Mesothelial cell of epicardium (in vitro differentiated cells): Measurements from ENCODE around the gene SLC43A3. TPM values are rescaled to one million over a fixed set of nuclear protein-coding genes. Genes with fewer than 3 reads are reported as not detected.

Experiments used
- DNase-seq, 2 experiments: peaks; one replicate each; pipeline ENCODE4 v3.0.0; 2021; ENCODE audit warnings: low spot score in 2 of 2; ENCODE audit not compliant: unreplicated experiment in 2 of 2
- H3K27ac Mint-ChIP-seq: 2 replicates; pipeline ENCODE4 v1.8.0; 2021; ENCODE audit warnings: mixed read lengths
- H3K27me3 Mint-ChIP-seq: 2 replicates; pipeline ENCODE4 v1.8.0; 2021; ENCODE audit warnings: low read depth, mixed read lengths
- H3K36me3 Mint-ChIP-seq: 2 replicates; pipeline ENCODE4 v1.8.0; 2021; ENCODE audit warnings: mixed read lengths
- H3K4me1 Mint-ChIP-seq: 2 replicates; pipeline ENCODE4 v1.8.0; 2021; ENCODE audit warnings: mixed read lengths
- H3K4me3 Mint-ChIP-seq: 2 replicates; pipeline ENCODE4 v1.8.0; 2021; ENCODE audit warnings: mild to moderate bottlenecking, moderate library complexity, mixed read lengths
- H3K9me3 Mint-ChIP-seq: 2 replicates; pipeline ENCODE4 v1.8.0; 2021; ENCODE audit warnings: mixed read lengths
- total RNA-seq: library from RNA; stranded (reverse); gene quantifications from 3 replicates; pipeline ENCODE4 v1.2.1, GENCODE V29; 2021
- TF ChIP-seq, protein P1 (sequence below): fragments of 200-600 bp; sonication (generic); IDR thresholded peaks from one replicate; pipeline ENCODE4 v1.5.0; 2021; ENCODE audit warnings: antibody characterized with exemption; ENCODE audit not compliant: unreplicated experiment

The SLC43A3 gene
- total RNA-seq, 1 donor from 2014 or later = 11.8 TPM

DNA sequence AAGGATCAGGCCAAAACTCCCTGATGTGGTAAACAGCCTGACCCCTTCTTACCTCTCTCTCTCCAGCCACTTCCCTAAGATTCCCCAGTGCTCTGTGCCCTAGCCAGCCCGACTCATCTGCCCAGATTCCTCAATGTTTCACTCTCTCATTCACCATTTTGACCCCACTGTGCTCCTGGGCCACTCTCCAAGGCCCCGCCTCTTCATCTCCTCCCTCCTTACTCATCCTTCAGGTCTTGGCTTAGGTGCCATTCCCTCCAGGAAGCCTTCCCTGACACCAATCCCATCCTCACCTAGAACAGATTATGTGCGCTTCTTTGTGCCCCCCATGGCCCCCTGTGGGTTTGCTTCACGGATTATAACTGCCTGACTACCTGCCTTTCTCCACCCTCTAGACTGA is 13.2 kb downstream of the SLC43A3 start:
- TF ChIP-seq, protein P1, sequence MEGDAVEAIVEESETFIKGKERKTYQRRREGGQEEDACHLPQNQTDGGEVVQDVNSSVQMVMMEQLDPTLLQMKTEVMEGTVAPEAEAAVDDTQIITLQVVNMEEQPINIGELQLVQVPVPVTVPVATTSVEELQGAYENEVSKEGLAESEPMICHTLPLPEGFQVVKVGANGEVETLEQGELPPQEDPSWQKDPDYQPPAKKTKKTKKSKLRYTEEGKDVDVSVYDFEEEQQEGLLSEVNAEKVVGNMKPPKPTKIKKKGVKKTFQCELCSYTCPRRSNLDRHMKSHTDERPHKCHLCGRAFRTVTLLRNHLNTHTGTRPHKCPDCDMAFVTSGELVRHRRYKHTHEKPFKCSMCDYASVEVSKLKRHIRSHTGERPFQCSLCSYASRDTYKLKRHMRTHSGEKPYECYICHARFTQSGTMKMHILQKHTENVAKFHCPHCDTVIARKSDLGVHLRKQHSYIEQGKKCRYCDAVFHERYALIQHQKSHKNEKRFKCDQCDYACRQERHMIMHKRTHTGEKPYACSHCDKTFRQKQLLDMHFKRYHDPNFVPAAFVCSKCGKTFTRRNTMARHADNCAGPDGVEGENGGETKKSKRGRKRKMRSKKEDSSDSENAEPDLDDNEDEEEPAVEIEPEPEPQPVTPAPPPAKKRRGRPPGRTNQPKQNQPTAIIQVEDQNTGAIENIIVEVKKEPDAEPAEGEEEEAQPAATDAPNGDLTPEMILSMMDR = no peak
- no peaks in the 10 kb centered on the region for H3K9me3 Mint-ChIP-seq
- H3K4me1 Mint-ChIP-seq = no peaks in the 10 kb centered on the region
- H3K27me3 Mint-ChIP-seq = no peaks in the 10 kb centered on the region
- no peak overlapping the region for H3K4me3 Mint-ChIP-seq
- DNase-seq = no peak
- peaks cover 49% of the 10 kb centered on the region for H3K36me3 Mint-ChIP-seq
- no peak overlapping the region for H3K27ac Mint-ChIP-seq

DNA sequence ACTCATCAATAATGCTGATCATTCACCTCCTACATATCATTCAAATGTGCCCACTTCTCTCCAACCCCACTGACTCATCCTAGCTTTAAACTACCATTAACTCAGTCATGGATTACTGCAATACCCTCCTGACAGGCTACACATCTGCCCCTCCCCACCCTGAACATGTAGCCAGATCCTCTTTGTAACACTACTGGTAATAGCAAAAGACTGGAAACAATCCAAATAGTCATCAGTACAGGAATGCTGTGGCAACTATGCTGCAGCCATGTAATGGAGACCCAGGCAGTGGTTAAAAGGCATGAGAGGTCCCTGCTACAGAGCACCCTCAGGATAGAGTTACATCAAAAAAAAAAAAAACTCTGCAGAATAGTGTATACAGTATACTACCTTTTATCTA is 16.6 kb downstream of the SLC43A3 start:
- TF ChIP-seq, protein P1 = no peak
- H3K4me1 Mint-ChIP-seq = no peaks in the 10 kb centered on the region
- no peak overlapping the region for H3K4me3 Mint-ChIP-seq
- no peaks in the 10 kb centered on the region for H3K27me3 Mint-ChIP-seq
- H3K36me3 Mint-ChIP-seq = peaks cover 38% of the 10 kb centered on the region
- H3K9me3 Mint-ChIP-seq = no peaks in the 10 kb centered on the region
- H3K27ac Mint-ChIP-seq = no peak overlapping the region
- no peak for DNase-seq

DNA sequence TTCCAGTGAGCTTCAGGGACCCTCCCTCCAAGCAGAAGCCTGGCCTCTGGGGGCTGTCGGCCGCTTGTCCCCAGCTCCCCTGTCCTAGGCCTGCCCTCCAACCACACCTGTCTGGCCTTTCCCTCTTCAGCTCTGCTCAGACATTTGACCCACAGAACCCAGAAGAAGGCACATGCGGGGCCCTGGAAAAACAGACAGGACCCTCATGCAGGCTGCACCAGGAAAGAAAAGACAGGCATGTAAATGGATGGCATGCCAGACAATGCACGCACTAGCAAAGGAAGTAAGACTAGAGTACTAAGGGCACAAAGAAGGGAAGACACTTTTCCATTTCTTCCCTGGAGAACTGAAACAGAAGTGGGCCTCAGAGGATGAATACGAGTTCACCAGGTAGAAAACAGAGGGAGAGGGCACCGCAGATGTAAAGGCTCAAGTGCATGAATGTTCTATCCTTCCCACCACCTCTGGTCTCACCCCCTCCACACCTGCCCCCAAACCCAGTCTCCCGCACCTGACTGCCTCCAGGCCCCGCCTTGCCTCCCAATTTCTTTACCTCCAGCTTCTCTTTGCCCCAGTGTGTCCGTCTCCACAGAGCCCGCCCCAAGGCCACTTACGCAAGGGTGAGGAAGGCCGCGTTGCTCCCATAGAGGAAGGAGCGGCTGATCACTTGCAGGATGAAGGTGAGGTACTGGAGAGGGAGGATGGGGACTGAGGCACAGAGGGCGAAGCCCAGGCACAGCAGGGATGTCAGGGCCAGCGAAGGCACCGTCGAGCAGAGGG is 17.4 kb downstream of the SLC43A3 start:
- DNase-seq = no peak
- H3K4me1 Mint-ChIP-seq = no peaks in the 10 kb centered on the region
- no peak overlapping the region for H3K27ac Mint-ChIP-seq
- H3K27me3 Mint-ChIP-seq = no peaks in the 10 kb centered on the region
- TF ChIP-seq, protein P1 = no peak
- no peaks in the 10 kb centered on the region for H3K9me3 Mint-ChIP-seq
- H3K4me3 Mint-ChIP-seq = no peak overlapping the region
- peaks cover 30% of the 10 kb centered on the region for H3K36me3 Mint-ChIP-seq

DNA sequence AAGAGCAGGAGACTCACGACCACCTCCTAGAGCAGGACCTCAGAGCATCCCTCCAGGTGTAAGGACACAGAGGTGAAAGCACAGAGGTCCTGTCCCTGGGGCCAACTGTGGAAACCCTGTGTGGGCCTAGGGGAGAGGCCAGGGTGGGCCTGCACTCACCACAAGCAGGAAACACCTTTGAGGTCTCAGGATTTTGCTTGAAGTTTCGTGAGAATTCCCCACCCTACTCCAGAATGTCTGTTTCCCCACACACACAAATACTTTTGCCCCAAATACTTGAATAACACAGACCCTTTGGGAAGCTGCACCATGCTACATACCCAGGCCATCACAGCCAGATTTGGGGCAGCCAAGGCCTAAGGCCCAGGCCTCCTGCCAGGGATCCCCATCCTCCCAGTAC is 18.1 kb downstream of the SLC43A3 start:
- peaks cover 26% of the 10 kb centered on the region for H3K36me3 Mint-ChIP-seq
- no peaks in the 10 kb centered on the region for H3K9me3 Mint-ChIP-seq
- no peak for DNase-seq
- no peaks in the 10 kb centered on the region for H3K4me1 Mint-ChIP-seq
- H3K4me3 Mint-ChIP-seq = no peak overlapping the region
- TF ChIP-seq, protein P1 = no peak
- H3K27me3 Mint-ChIP-seq = no peaks in the 10 kb centered on the region
- no peak overlapping the region for H3K27ac Mint-ChIP-seq

DNA sequence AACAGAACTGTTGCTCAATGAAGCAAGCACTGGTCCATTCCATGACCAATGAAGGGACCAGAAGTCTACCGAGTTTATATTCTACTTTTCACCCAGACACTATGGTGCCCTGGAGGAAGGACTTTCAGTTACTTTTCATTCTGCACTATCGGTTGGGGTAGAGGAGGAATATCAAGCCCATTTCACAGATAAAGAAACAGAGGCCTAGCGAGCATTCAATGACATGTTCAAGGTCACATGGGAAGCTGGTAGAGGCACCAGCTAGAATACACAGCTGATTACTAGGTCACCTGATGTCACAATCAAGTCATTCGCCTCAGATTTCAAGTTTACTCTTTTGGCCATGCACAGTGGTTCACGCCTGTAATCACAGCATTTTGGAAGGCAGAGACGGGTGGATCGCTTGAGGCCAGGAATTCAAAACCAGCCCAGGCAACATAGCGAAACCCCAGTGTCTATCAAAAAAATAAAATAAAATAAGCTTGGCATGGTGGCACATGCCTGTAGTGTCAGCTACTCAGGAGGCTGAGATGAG is 18.9 kb downstream of the SLC43A3 start:
- TF ChIP-seq, protein P1 = no peak
- no peaks in the 10 kb centered on the region for H3K9me3 Mint-ChIP-seq
- H3K27ac Mint-ChIP-seq = no peak overlapping the region
- H3K4me1 Mint-ChIP-seq = no peaks in the 10 kb centered on the region
- H3K36me3 Mint-ChIP-seq = peaks cover 20% of the 10 kb centered on the region
- no peak for DNase-seq
- H3K27me3 Mint-ChIP-seq = no peaks in the 10 kb centered on the region
- H3K4me3 Mint-ChIP-seq = no peak overlapping the region
